H9 (cell line): ENCODE measurements around the gene NFAM1. TPM values are rescaled to one million over a fixed set of nuclear protein-coding genes. Genes with fewer than 3 reads are reported as not detected.

Experiments
- DNase-seq: peaks from one replicate; pipeline ENCODE4 v3.0.0-alpha.2; 2017
- H2AFZ ChIP-seq: one replicate; pipeline ENCODE4 v1.6.1; 2013; ENCODE audit warnings: mild to moderate bottlenecking, low read length, control low read depth, moderate library complexity
- H2AK5ac ChIP-seq: 2 replicates; pipeline ENCODE4 v1.6.1; 2013; ENCODE audit warnings: low read length, control low read depth, mixed read lengths; ENCODE audit not compliant: insufficient read length
- H2BK120ac ChIP-seq: one replicate; pipeline ENCODE4 v1.6.1; 2013; ENCODE audit warnings: low read depth, mild to moderate bottlenecking, low read length, control low read depth, inconsistent platforms; ENCODE audit not compliant: poor library complexity, severe bottlenecking
- H2BK12ac ChIP-seq: 2 replicates; pipeline ENCODE4 v1.6.1; 2013; ENCODE audit warnings: low read length, control low read depth, mixed read lengths, low read depth; ENCODE audit not compliant: insufficient read length
- H2BK15ac ChIP-seq: 2 replicates; pipeline ENCODE4 v1.6.1; 2013; ENCODE audit warnings: low read depth, low read length, control low read depth
- H2BK20ac ChIP-seq: one replicate; pipeline ENCODE4 v1.6.1; 2013; ENCODE audit warnings: low read depth, mild to moderate bottlenecking, low read length, control low read depth, inconsistent platforms; ENCODE audit not compliant: poor library complexity, severe bottlenecking
- H2BK5ac ChIP-seq: 2 replicates; pipeline ENCODE4 v1.6.1; 2013; ENCODE audit warnings: low read length, control low read depth, mixed read lengths; ENCODE audit not compliant: insufficient read length
- H3K14ac ChIP-seq: 2 replicates; pipeline ENCODE4 v1.6.1; 2013; ENCODE audit warnings: low read length, control low read depth; ENCODE audit not compliant: insufficient read depth
- H3K18ac ChIP-seq: 2 replicates; pipeline ENCODE4 v1.6.1; 2013; ENCODE audit warnings: low read depth, mild to moderate bottlenecking, mixed read lengths, low read length, control low read depth; ENCODE audit not compliant: insufficient read length
- H3K23ac ChIP-seq: 2 replicates; pipeline ENCODE4 v1.6.1; 2013; ENCODE audit warnings: low read length, control low read depth, mixed read lengths, low read depth; ENCODE audit not compliant: insufficient read length
- H3K23me2 ChIP-seq: 2 replicates; pipeline ENCODE4 v1.6.1; 2013; ENCODE audit warnings: low read depth, mild to moderate bottlenecking, mixed read lengths, low read length, control low read depth; ENCODE audit not compliant: insufficient read length, poor library complexity, severe bottlenecking
- H3K27ac ChIP-seq: 2 replicates; pipeline ENCODE4 v1.5.1; 2013; ENCODE audit warnings: low read length, control low read depth, mixed read lengths, low read depth; ENCODE audit not compliant: insufficient read length
- H3K27me3 ChIP-seq: 2 replicates; pipeline ENCODE4 v1.6.1; 2013; ENCODE audit warnings: low read length, control low read depth, inconsistent platforms; ENCODE audit not compliant: insufficient read depth
- H3K4ac ChIP-seq: 2 replicates; pipeline ENCODE4 v1.6.1; 2013; ENCODE audit warnings: low read depth, mild to moderate bottlenecking, control low read depth, inconsistent platforms, low read length, moderate library complexity
- H3K4me1 ChIP-seq: 2 replicates; pipeline ENCODE4 v1.6.1; 2013; ENCODE audit warnings: low read length, control low read depth, inconsistent platforms; ENCODE audit not compliant: insufficient read depth
- H3K4me2 ChIP-seq: 2 replicates; pipeline ENCODE4 v1.6.1; 2013; ENCODE audit warnings: low read length, control low read depth, mixed read lengths; ENCODE audit not compliant: insufficient read length, insufficient read depth
- H3K56ac ChIP-seq: 2 replicates; pipeline ENCODE4 v1.6.1; 2013; ENCODE audit warnings: low read depth, mild to moderate bottlenecking, mixed read lengths, low read length, control low read depth; ENCODE audit not compliant: insufficient read length
- H3K79me1 ChIP-seq: 2 replicates; pipeline ENCODE4 v1.6.1; 2013; ENCODE audit warnings: low read depth, mild to moderate bottlenecking, moderate library complexity, low read length, control low read depth, inconsistent platforms; ENCODE audit not compliant: insufficient read depth, poor library complexity, severe bottlenecking
- H3K79me2 ChIP-seq: 2 replicates; pipeline ENCODE4 v1.6.1; 2013; ENCODE audit warnings: low read length, control low read depth, inconsistent platforms; ENCODE audit not compliant: insufficient read depth
- H3K9ac ChIP-seq: 2 replicates; pipeline ENCODE4 v1.6.1; 2013; ENCODE audit warnings: low read length, control low read depth, mixed read lengths; ENCODE audit not compliant: insufficient read length; ENCODE audit errors: extremely low read depth
- H3K9me3 ChIP-seq: one replicate; pipeline ENCODE4 v1.6.1; 2013; ENCODE audit warnings: low read depth, low read length, inconsistent platforms; ENCODE audit not compliant: control insufficient read depth
- H3T11ph ChIP-seq: one replicate; pipeline ENCODE4 v1.6.1; 2013; ENCODE audit warnings: mild to moderate bottlenecking, low read length, control low read depth, inconsistent platforms
- H4K20me1 ChIP-seq: one replicate; pipeline ENCODE4 v1.6.1; 2013; ENCODE audit not compliant: control insufficient read depth, insufficient read length, insufficient read depth
- H4K5ac ChIP-seq: 2 replicates; pipeline ENCODE4 v1.6.1; 2013; ENCODE audit warnings: low read depth, mild to moderate bottlenecking, mixed read lengths, low read length, control low read depth; ENCODE audit not compliant: insufficient read length
- H4K8ac ChIP-seq: replicated peaks from 2 replicates; pipeline ENCODE4 v1.6.1; 2013; ENCODE audit warnings: low read length, control low read depth, mixed read lengths, low read depth; ENCODE audit not compliant: insufficient read length
- H4K91ac ChIP-seq: 2 replicates; pipeline ENCODE4 v1.6.1; 2013; ENCODE audit warnings: low read depth, mild to moderate bottlenecking, moderate library complexity, mixed read lengths, low read length, control low read depth; ENCODE audit not compliant: insufficient read length
- H3K27ac Mint-ChIP-seq, 3 experiments: 2 replicates in 2 of 3; 3 replicates in 1 of 3; pipeline ENCODE4 v1.8.0; 2020 to 2021; ENCODE audit warnings: mixed read lengths in 3 of 3, mild to moderate bottlenecking in 1 of 3, moderate library complexity in 1 of 3
- H3K27me3 Mint-ChIP-seq: 2 replicates; pipeline ENCODE4 v1.8.0; 2021; ENCODE audit warnings: low read depth, mild to moderate bottlenecking, moderate library complexity, mixed read lengths
- H3K36me3 Mint-ChIP-seq, 3 experiments: 2 replicates in 2 of 3; 3 replicates in 1 of 3; pipeline ENCODE4 v1.8.0; 2020 to 2021; ENCODE audit warnings: low read depth in 3 of 3, mixed read lengths in 3 of 3; ENCODE audit not compliant: insufficient read depth in 1 of 3
- H3K4me1 Mint-ChIP-seq, 2 experiments: 2 replicates each; pipeline ENCODE4 v1.8.0; 2020; ENCODE audit warnings: mixed read lengths in 2 of 2
- H3K4me3 Mint-ChIP-seq, 2 experiments: 2 replicates in 1 of 2; 3 replicates in 1 of 2; pipeline ENCODE4 v1.8.0; 2020 to 2021; ENCODE audit warnings: mild to moderate bottlenecking in 2 of 2, mixed read lengths in 2 of 2, moderate library complexity in 1 of 2
- H3K9me3 Mint-ChIP-seq, 2 experiments: 2 replicates in 1 of 2; 3 replicates in 1 of 2; pipeline ENCODE4 v1.8.0; 2020; ENCODE audit warnings: mild to moderate bottlenecking in 2 of 2, mixed read lengths in 2 of 2, moderate library complexity in 1 of 2
- CTCF ChIP-seq: fragments of 200-600 bp; sonication (generic); conservative IDR thresholded peaks from 3 replicates; pipeline ENCODE4 v1.8.0; 2021; ENCODE audit warnings: antibody characterized with exemption, mild to moderate bottlenecking
- WGBS: extraction: QIAGEN DNeasy Blood & Tissue Kit; methylation state at CpG from one replicate; pipeline ENCODE4 v1.1.7; 2013; ENCODE audit warnings: missing lambda C conversion rate, low lambda C conversion rate, mixed read lengths; ENCODE audit not compliant: insufficient read length; ENCODE audit errors: extremely low coverage; 5-methylcytosine and 5-hydroxymethylcytosine counted together
- total RNA-seq: library from RNA; stranded (reverse); gene quantifications from 2 replicates; pipeline ENCODE4 v1.2.1, GENCODE V29; 2021

NFAM1 gene
- total RNA-seq, 1 experiment from 2014 or later: 0.68 TPM

- Histone ChIP-seq H3K79me2 (peaks cover 2% of the 10 kb centered on the region; the same call in 1 of the 2 replicates), H3K4ac (no peak overlapping the region), H2BK12ac (no peak overlapping the region), H3K14ac (peak overlapping the region; percentile 62), H3K23ac (no peak overlapping the region), H3K27me3 (no peaks in the 10 kb centered on the region), H2AK5ac (no peak overlapping the region), H4K5ac (no peak overlapping the region), H3K27ac (no peak overlapping the region), H3K9ac (peak overlapping the region; percentile 52), H2AFZ (no peak overlapping the region), H3K4me1 (peaks cover 13% of the 10 kb centered on the region; the same call in 1 of the 2 replicates), H2BK5ac (no peak overlapping the region), H2BK20ac (no peak overlapping the region), H3K18ac (peak overlapping the region; percentile 76), H3T11ph (no peak overlapping the region), H3K56ac (no peak overlapping the region), H4K8ac (no peak overlapping the region), H2BK120ac (no peak overlapping the region), H3K9me3 (no peaks in the 10 kb centered on the region), H3K23me2 (peaks cover 14% of the 10 kb centered on the region), H3K4me2 (peak overlapping the region; percentile 99), H2BK15ac (no peak overlapping the region), H4K20me1 (no peaks in the 10 kb centered on the region), H3K79me1 (no peaks in the 10 kb centered on the region), H4K91ac (no peak overlapping the region)
- Mint-ChIP-seq H3K36me3 (peaks cover 0 to 7% (median 3%) of the 10 kb centered on the region in 3 experiments; a peak in 3 of 7 replicates), H3K4me3 (peak overlapping the region; percentile 71 to 86), H3K9me3 (no peaks in the 10 kb centered on the region; a peak in 1 of 5 replicates), H3K27ac (no peak overlapping the region), H3K27me3 (peaks cover 44% of the 10 kb centered on the region), H3K4me1 (peaks cover 55 to 66% of the 10 kb centered on the region in 2 experiments)
- peak; percentile 85 for DNase-seq
- WGBS: no CpG with 5 or more reads among the region's 86 CpGs
- no peak for TF ChIP-seq CTCF
These were observed 63.6 kb downstream of the NFAM1 start for GRCh38 chr22:42368379-42369249.
